NCI-H446 (cell line): ENCODE measurements around the gene NAV2.

Experiments
- DNase-seq, 2 experiments: peaks; one replicate each; lab custom pipeline; 2025; lab: John Stamatoyannopoulos, UW

Gene NAV2

GRCh38 chr11:19828382-19829108 lies 115.9 kb downstream of the NAV2 start:
- no peak for DNase-seq

GRCh38 chr11:19829109-19829837 lies 116.6 kb downstream of the NAV2 start:
- no peak for DNase-seq

- no peak for DNase-seq
Observed at GRCh38 chr11:19832086-19832750, 119.6 kb downstream of the NAV2 start.

- DNase-seq = no peak
Observed at GRCh38 chr11:19832901-19833300, 120.3 kb downstream of the NAV2 start.

GRCh38 chr11:19834771-19835170 lies 122.1 kb downstream of the NAV2 start:
- no peak for DNase-seq

GRCh38 chr11:19836666-19837065 lies 124.0 kb downstream of the NAV2 start:
- no peak for DNase-seq

GRCh38 chr11:19838994-19839768 lies 126.5 kb downstream of the NAV2 start:
- DNase-seq = no peak

- DNase-seq = no peak
Observed at GRCh38 chr11:19840961-19841360, 128.3 kb downstream of the NAV2 start.

- no peak for DNase-seq
Observed at GRCh38 chr11:19842505-19842904, 129.9 kb downstream of the NAV2 start.

- DNase-seq = no peak
Observed at GRCh38 chr11:19843079-19843478, 130.4 kb downstream of the NAV2 start.

- DNase-seq = no peak
Observed at GRCh38 chr11:19844012-19844411, 131.4 kb downstream of the NAV2 start.

- DNase-seq = no peak
Observed at GRCh38 chr11:19844806-19845205, 132.2 kb downstream of the NAV2 start.

- no peak for DNase-seq
Observed at GRCh38 chr11:19845626-19846025, 133.0 kb downstream of the NAV2 start.

GRCh38 chr11:19846654-19847305 lies 134.1 kb downstream of the NAV2 start:
- peak in 1 of 2 experiments; percentile 24 for DNase-seq

GRCh38 chr11:19848219-19848618 lies 135.6 kb downstream of the NAV2 start:
- no peak for DNase-seq

- DNase-seq = peak in 1 of 2 experiments; percentile 18
Observed at GRCh38 chr11:19849107-19849789, 136.6 kb downstream of the NAV2 start.

- no peak for DNase-seq
Observed at GRCh38 chr11:19849947-19850593, 137.4 kb downstream of the NAV2 start.

- DNase-seq = no peak
Observed at GRCh38 chr11:19852288-19852687, 139.7 kb downstream of the NAV2 start.

GRCh38 chr11:19853016-19853415 lies 140.4 kb downstream of the NAV2 start:
- DNase-seq = no peak

GRCh38 chr11:19853920-19854319 lies 141.3 kb downstream of the NAV2 start:
- DNase-seq = peak in 1 of 2 experiments; percentile 29

GRCh38 chr11:19861171-19861570 lies 148.5 kb downstream of the NAV2 start:
- DNase-seq = no peak
